ENCODE data around the gene MSRB1.

GRCh38 chr16:1958715-1959268, 15.8 kb upstream of the MSRB1 start:
- TF ChIP-seq CTCF (IDR thresholded peaks at IDR 0.05 in 4 of 5, conservative IDR thresholded peaks at IDR 0.05 in 1 of 5) (no peak), POLR2A (IDR thresholded peaks at IDR 0.05) (no peak)
